Mesenchymal stem cell (in vitro differentiated cells and primary cell): ENCODE measurements around the gene AIG1.
A peak's percentile ranks its signal among the peaks of the same experiment; 100 is the strongest.

Experiments used
- DNase-seq: peaks from one replicate; pipeline ENCODE4 v3.0.0-alpha.2; 2013
- H2AFZ ChIP-seq: one replicate; pipeline ENCODE4 v1.6.1; 2013; ENCODE audit warnings: low read depth, mild to moderate bottlenecking, control low read depth, inconsistent platforms, low read length, moderate library complexity
- H2AK5ac ChIP-seq: 2 replicates; pipeline ENCODE4 v1.6.1; 2013; ENCODE audit warnings: low read length, moderate library complexity, mild to moderate bottlenecking, inconsistent platforms; ENCODE audit not compliant: severe bottlenecking
- H2BK120ac ChIP-seq: one replicate; pipeline ENCODE4 v1.6.1; 2013; ENCODE audit warnings: low read depth, mild to moderate bottlenecking, inconsistent platforms, low read length, moderate library complexity
- H2BK12ac ChIP-seq, 2 experiments: one replicate each; pipeline ENCODE4 v1.6.1; 2013; ENCODE audit warnings: inconsistent platforms in 2 of 2, low read length in 2 of 2, mild to moderate bottlenecking in 2 of 2, moderate library complexity in 2 of 2, control low read depth in 1 of 2
- H2BK15ac ChIP-seq: one replicate; pipeline ENCODE4 v1.6.1; 2013; ENCODE audit warnings: mild to moderate bottlenecking, low read depth, inconsistent platforms; ENCODE audit not compliant: poor library complexity, severe bottlenecking
- H2BK5ac ChIP-seq: 2 replicates; pipeline ENCODE4 v1.6.1; 2013; ENCODE audit warnings: low read depth, mild to moderate bottlenecking, low read length, control low read depth, inconsistent platforms; ENCODE audit not compliant: poor library complexity, severe bottlenecking
- H3K14ac ChIP-seq, 2 experiments: one replicate each; pipeline ENCODE4 v1.6.1; 2013; ENCODE audit warnings: inconsistent platforms in 2 of 2, low read length in 2 of 2, control low read depth in 1 of 2, mild to moderate bottlenecking in 1 of 2, moderate library complexity in 1 of 2
- H3K18ac ChIP-seq, 2 experiments: one replicate each; pipeline ENCODE4 v1.6.1; 2013; ENCODE audit warnings: inconsistent platforms in 2 of 2, low read length in 2 of 2, control low read depth in 1 of 2, low read depth in 1 of 2, mild to moderate bottlenecking in 1 of 2
- H3K23ac ChIP-seq, 2 experiments: one replicate each; pipeline ENCODE4 v1.6.1; 2013; ENCODE audit warnings: inconsistent platforms in 2 of 2, low read length in 2 of 2, mild to moderate bottlenecking in 2 of 2, moderate library complexity in 2 of 2, control low read depth in 1 of 2
- H3K27ac ChIP-seq: 2 replicates; pipeline ENCODE4 v1.5.1; 2013; ENCODE audit warnings: mild to moderate bottlenecking, moderate library complexity, low read length, control low read depth, inconsistent platforms; ENCODE audit not compliant: poor library complexity, severe bottlenecking
- H3K27me3 ChIP-seq, 2 experiments: 2 replicates each; pipeline versions ENCODE4 v1.6.1 to v1.7.0; 2013; ENCODE audit warnings: low read length in 2 of 2, mild to moderate bottlenecking in 2 of 2, moderate library complexity in 2 of 2, control low read depth in 1 of 2, inconsistent platforms in 1 of 2; ENCODE audit not compliant: control insufficient read depth in 1 of 2, insufficient read depth in 1 of 2
- H3K36me3 ChIP-seq, 2 experiments: 2 replicates each; pipeline versions ENCODE4 v1.6.1 to v1.7.0; 2013; ENCODE audit warnings: low read length in 2 of 2, control low read depth in 1 of 2, inconsistent platforms in 1 of 2, low read depth in 1 of 2, mild to moderate bottlenecking in 1 of 2; ENCODE audit not compliant: insufficient read depth in 2 of 2, control insufficient read depth in 1 of 2
- H3K4ac ChIP-seq, 2 experiments: one replicate each; pipeline ENCODE4 v1.6.1; 2013; ENCODE audit warnings: inconsistent platforms in 2 of 2, low read length in 2 of 2, mild to moderate bottlenecking in 2 of 2, moderate library complexity in 2 of 2, control low read depth in 1 of 2, low read depth in 1 of 2
- H3K4me1 ChIP-seq: 2 replicates; pipeline ENCODE4 v1.6.1; 2013; ENCODE audit warnings: low read depth, low read length, control low read depth; ENCODE audit not compliant: control insufficient read depth, insufficient read depth
- H3K4me2 ChIP-seq: 2 replicates; pipeline ENCODE4 v1.6.1; 2013; ENCODE audit warnings: low read length, mild to moderate bottlenecking, inconsistent platforms; ENCODE audit not compliant: poor library complexity, severe bottlenecking
- H3K4me3 ChIP-seq, 2 experiments: 2 replicates each; pipeline versions ENCODE4 v1.5.1 to v1.7.0; 2013; ENCODE audit warnings: low read length in 2 of 2, mild to moderate bottlenecking in 2 of 2, control low read depth in 1 of 2, low read depth in 1 of 2; ENCODE audit not compliant: insufficient read depth in 1 of 2
- H3K79me1 ChIP-seq: replicated peaks from 2 replicates; pipeline ENCODE4 v1.6.1; 2013; ENCODE audit warnings: mild to moderate bottlenecking, control low read depth, low read length, inconsistent platforms; ENCODE audit not compliant: poor library complexity, severe bottlenecking
- H3K9ac ChIP-seq: 2 replicates; pipeline ENCODE4 v1.7.0; 2013; ENCODE audit warnings: mild to moderate bottlenecking, low read length, moderate library complexity
- H3K9me3 ChIP-seq: 2 replicates; pipeline ENCODE4 v1.7.0; 2013; ENCODE audit warnings: mild to moderate bottlenecking, low read length; ENCODE audit not compliant: control insufficient read depth
- H4K8ac ChIP-seq: one replicate; pipeline ENCODE4 v1.6.1; 2013; ENCODE audit warnings: inconsistent platforms, mild to moderate bottlenecking, low read length, moderate library complexity
- H4K91ac ChIP-seq: one replicate; pipeline ENCODE4 v1.6.1; 2013; ENCODE audit warnings: mild to moderate bottlenecking, low read length, inconsistent platforms
- WGBS: methylation state at CpG from one replicate; pipeline ENCODE4 v1.1.7; 2013; ENCODE audit warnings: mixed read lengths; 5-methylcytosine and 5-hydroxymethylcytosine counted together

AIG1 gene

DNA sequence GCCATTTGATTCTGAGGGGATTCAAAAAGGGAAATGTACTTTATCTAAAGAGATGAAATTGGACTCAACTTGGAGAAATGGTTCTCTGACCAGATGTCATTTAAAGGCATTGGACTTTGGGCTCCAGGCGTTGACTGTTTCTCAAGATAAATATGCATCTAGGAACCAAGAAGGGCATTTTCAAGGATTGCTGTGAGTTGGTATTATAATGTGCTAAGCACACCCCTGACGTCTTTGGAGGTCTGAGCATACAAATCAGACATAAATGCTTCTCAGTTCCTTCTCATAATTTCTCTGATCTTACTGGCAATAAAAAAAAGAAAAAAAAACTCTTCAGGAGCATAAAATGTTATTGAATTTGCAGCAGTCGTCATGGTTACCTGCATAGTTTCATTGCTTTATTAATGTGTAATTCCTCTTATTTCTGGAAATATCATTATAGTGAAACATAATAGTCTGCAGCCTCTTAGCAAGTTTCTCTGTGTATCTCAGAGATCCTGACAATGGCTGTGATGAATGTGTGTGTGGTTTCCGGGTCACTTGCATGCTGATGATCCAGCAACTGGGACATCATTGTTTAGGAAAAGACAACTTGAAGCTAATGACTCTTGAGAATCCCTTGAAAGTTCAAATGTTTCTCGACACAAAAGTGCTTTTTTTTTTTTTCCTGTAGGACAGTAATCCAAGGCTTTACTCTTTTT is 136.0 kb downstream of the AIG1 start:
- H3K23ac ChIP-seq = no peak overlapping the region
- H3K27ac ChIP-seq = no peak overlapping the region
- H3K9me3 ChIP-seq = no peaks in the 10 kb centered on the region
- no peaks in the 10 kb centered on the region for H3K27me3 ChIP-seq
- no peaks in the 10 kb centered on the region for H3K79me1 ChIP-seq
- DNase-seq = peak; percentile 82
- H2AFZ ChIP-seq = no peak overlapping the region
- no peak overlapping the region for H3K9ac ChIP-seq
- no peak overlapping the region for H2BK5ac ChIP-seq
- H3K4ac ChIP-seq = no peak overlapping the region
- no peaks in the 10 kb centered on the region for H3K4me1 ChIP-seq
- H4K8ac ChIP-seq = no peak overlapping the region
- no peak overlapping the region for H3K4me2 ChIP-seq
- no peak overlapping the region for H3K14ac ChIP-seq
- no peak overlapping the region for H2BK120ac ChIP-seq
- no peak overlapping the region for H2BK12ac ChIP-seq
- no peak overlapping the region for H4K91ac ChIP-seq
- no peak overlapping the region for H2AK5ac ChIP-seq
- H3K4me3 ChIP-seq = no peak overlapping the region
- 49% methylated on average over 2 of the region's 5 CpGs for WGBS
- H3K36me3 ChIP-seq = no peaks in the 10 kb centered on the region
- no peak overlapping the region for H2BK15ac ChIP-seq
- H3K18ac ChIP-seq = no peak overlapping the region

DNA sequence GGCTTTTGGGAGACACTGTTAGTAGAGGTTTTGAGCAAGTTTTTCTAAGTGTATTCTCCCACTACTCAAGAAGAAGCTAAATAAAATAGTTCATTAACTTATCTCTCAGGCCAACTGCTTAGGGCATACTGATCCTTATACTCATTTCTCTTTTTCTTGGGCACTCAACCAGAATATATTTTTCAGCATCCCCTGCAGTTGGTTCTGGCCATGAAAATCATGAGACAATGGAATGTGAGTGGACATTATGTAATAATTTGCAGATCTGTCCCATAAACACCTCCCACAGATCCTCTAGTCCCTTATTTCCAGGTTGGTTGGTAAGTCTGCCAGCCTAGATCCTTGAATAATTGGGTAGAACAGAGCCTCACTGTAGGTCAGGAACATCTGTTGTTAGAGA is 136.7 kb downstream of the AIG1 start:
- no peak overlapping the region for H2AK5ac ChIP-seq
- H3K4me3 ChIP-seq = no peak overlapping the region
- H2BK12ac ChIP-seq = no peak overlapping the region
- no peaks in the 10 kb centered on the region for H3K27me3 ChIP-seq
- no peak overlapping the region for H3K4ac ChIP-seq
- no peak for DNase-seq
- H3K9ac ChIP-seq = no peak overlapping the region
- no peak overlapping the region for H3K23ac ChIP-seq
- peak overlapping the region in 1 of 2 experiments; percentile 46 for H3K18ac ChIP-seq
- no peak overlapping the region for H2BK120ac ChIP-seq
- H2BK5ac ChIP-seq = no peak overlapping the region
- H3K36me3 ChIP-seq = no peaks in the 10 kb centered on the region
- no peak overlapping the region for H4K8ac ChIP-seq
- H3K14ac ChIP-seq = no peak overlapping the region
- H3K79me1 ChIP-seq = no peaks in the 10 kb centered on the region
- H4K91ac ChIP-seq = no peak overlapping the region
- H3K4me1 ChIP-seq = no peaks in the 10 kb centered on the region
- no peak overlapping the region for H3K4me2 ChIP-seq
- H3K27ac ChIP-seq = no peak overlapping the region
- no peak overlapping the region for H2AFZ ChIP-seq
- no peak overlapping the region for H2BK15ac ChIP-seq
- no peaks in the 10 kb centered on the region for H3K9me3 ChIP-seq

DNA sequence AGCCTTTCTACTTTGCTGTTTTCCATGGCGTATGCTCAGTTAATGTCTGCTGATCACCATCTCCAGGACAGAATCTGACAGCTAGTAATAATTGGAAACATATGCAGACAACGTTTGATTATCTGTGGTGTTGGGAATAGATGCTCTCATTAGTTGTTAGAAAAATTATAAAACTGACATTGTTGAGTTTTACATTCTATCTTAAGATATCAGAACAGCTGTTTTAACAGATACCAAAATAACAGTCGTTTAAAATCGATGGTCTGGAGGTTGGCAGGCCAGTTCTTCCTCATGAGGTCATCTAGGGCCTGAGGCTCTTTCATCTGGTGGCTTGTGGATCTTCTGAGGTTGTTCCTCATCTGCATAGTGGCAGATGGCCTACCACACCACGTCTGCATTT is 137.6 kb downstream of the AIG1 start:
- Histone ChIP-seq H2BK5ac (no peak overlapping the region), H2AFZ (no peak overlapping the region), H2AK5ac (no peak overlapping the region), H3K27ac (no peak overlapping the region), H3K4me3 (no peak overlapping the region), H3K9me3 (no peaks in the 10 kb centered on the region), H3K9ac (no peak overlapping the region), H3K18ac (no peak overlapping the region), H3K4me2 (no peak overlapping the region), H3K14ac (no peak overlapping the region), H3K4me1 (no peaks in the 10 kb centered on the region), H2BK120ac (no peak overlapping the region), H2BK12ac (no peak overlapping the region), H3K23ac (no peak overlapping the region), H3K27me3 (no peaks in the 10 kb centered on the region), H2BK15ac (no peak overlapping the region), H3K36me3 (no peaks in the 10 kb centered on the region), H4K8ac (no peak overlapping the region), H3K4ac (no peak overlapping the region), H4K91ac (no peak overlapping the region), H3K79me1 (peaks cover 1% of the 10 kb centered on the region)
- 95% methylated on average over 4 of the region's 5 CpGs for WGBS
- no peak for DNase-seq

DNA sequence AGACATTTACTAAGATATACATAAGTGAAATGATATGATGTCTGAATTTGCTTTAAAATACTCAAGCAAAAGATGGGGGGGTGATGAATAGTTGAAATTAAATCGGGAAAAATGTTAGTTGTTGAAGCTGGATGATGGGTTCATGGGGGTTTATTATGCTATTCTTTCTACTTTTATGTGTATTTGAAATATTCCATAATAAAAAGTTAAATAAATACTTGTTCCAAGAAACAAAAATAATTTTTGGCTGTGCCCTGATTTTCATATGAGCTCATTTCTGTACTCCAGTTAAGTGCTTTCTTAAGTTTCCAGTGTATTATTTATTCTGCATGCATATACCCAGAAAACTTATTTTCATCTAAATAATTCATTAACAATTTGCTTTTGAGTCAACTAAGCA is 138.6 kb downstream of the AIG1 start:
- DNase-seq = no peak
- Histone ChIP-seq H4K8ac (no peak overlapping the region), H3K79me1 (peaks cover 1% of the 10 kb centered on the region), H2AK5ac (no peak overlapping the region), H2BK12ac (no peak overlapping the region), H3K18ac (no peak overlapping the region), H2BK15ac (no peak overlapping the region), H3K4ac (no peak overlapping the region), H3K14ac (no peak overlapping the region), H3K27me3 (no peaks in the 10 kb centered on the region), H2BK120ac (no peak overlapping the region), H2AFZ (no peak overlapping the region), H3K4me2 (no peak overlapping the region), H3K9me3 (peaks cover 5% of the 10 kb centered on the region), H3K4me3 (no peak overlapping the region), H3K36me3 (no peaks in the 10 kb centered on the region), H3K4me1 (no peaks in the 10 kb centered on the region), H4K91ac (no peak overlapping the region), H3K9ac (no peak overlapping the region), H2BK5ac (no peak overlapping the region), H3K27ac (no peak overlapping the region), H3K23ac (no peak overlapping the region)
- 100% methylated on average over 1 of the region's 1 CpG for whole genome bisulfite sequencing
